T-helper 2 cell treated with Interferon-gamma antibody and Interleukin-4, amounts not matched to agents 5 μg/mL and 100 μg/mL, for 36 hours (primary cell): ENCODE data around the gene MGRN1.

Source experiments
- DNase-seq: peaks from one replicate; pipeline ENCODE4 v3.0.0; 2021; ENCODE audit warnings: low spot score
- H3K27ac Mint-ChIP-seq: one replicate; pipeline ENCODE4 v1.8.0; 2021; ENCODE audit warnings: mild to moderate bottlenecking, mixed read lengths
- H3K27me3 Mint-ChIP-seq: one replicate; pipeline ENCODE4 v1.8.0; 2021; ENCODE audit warnings: low read depth, mixed read lengths
- H3K36me3 Mint-ChIP-seq: one replicate; pipeline ENCODE4 v1.8.0; 2021; ENCODE audit warnings: low read depth, mixed read lengths
- H3K4me1 Mint-ChIP-seq: one replicate; pipeline ENCODE4 v1.8.0; 2021; ENCODE audit warnings: low read depth, mixed read lengths
- H3K4me3 Mint-ChIP-seq: one replicate; pipeline ENCODE4 v1.8.0; 2022; ENCODE audit warnings: mild to moderate bottlenecking, moderate library complexity, mixed read lengths
- H3K9me3 Mint-ChIP-seq: one replicate; pipeline ENCODE4 v1.8.0; 2021; ENCODE audit warnings: mixed read lengths

The MGRN1 gene

GRCh38 chr16:4597174-4597573, 27.5 kb upstream of the MGRN1 start:
- no peaks in the 10 kb centered on the region for H3K27me3 Mint-ChIP-seq
- no peak overlapping the region for H3K27ac Mint-ChIP-seq
- H3K4me3 Mint-ChIP-seq = no peak overlapping the region
- no peaks in the 10 kb centered on the region for H3K4me1 Mint-ChIP-seq
- no peaks in the 10 kb centered on the region for H3K9me3 Mint-ChIP-seq
- DNase-seq = no peak
- H3K36me3 Mint-ChIP-seq = no peaks in the 10 kb centered on the region

GRCh38 chr16:4599037-4599436, 25.6 kb upstream of the MGRN1 start:
- H3K9me3 Mint-ChIP-seq = no peaks in the 10 kb centered on the region
- DNase-seq = no peak
- no peak overlapping the region for H3K4me3 Mint-ChIP-seq
- H3K36me3 Mint-ChIP-seq = no peaks in the 10 kb centered on the region
- no peak overlapping the region for H3K27ac Mint-ChIP-seq
- H3K4me1 Mint-ChIP-seq = no peaks in the 10 kb centered on the region
- H3K27me3 Mint-ChIP-seq = no peaks in the 10 kb centered on the region

- Mint-ChIP-seq H3K9me3 (no peaks in the 10 kb centered on the region), H3K36me3 (no peaks in the 10 kb centered on the region), H3K27me3 (no peaks in the 10 kb centered on the region), H3K4me1 (no peaks in the 10 kb centered on the region), H3K27ac (no peak overlapping the region), H3K4me3 (no peak overlapping the region)
- DNase-seq = no peak
Measured at GRCh38 chr16:4599545-4599944, 25.1 kb upstream of the MGRN1 start.

GRCh38 chr16:4601036-4601863, 23.4 kb upstream of the MGRN1 start:
- Mint-ChIP-seq H3K27me3 (no peaks in the 10 kb centered on the region), H3K4me1 (no peaks in the 10 kb centered on the region), H3K36me3 (no peaks in the 10 kb centered on the region), H3K27ac (no peak overlapping the region), H3K9me3 (no peaks in the 10 kb centered on the region), H3K4me3 (no peak overlapping the region)
- no peak for DNase-seq

- Mint-ChIP-seq H3K27me3 (no peaks in the 10 kb centered on the region), H3K4me3 (no peak overlapping the region), H3K9me3 (no peaks in the 10 kb centered on the region), H3K27ac (no peak overlapping the region), H3K4me1 (no peaks in the 10 kb centered on the region), H3K36me3 (no peaks in the 10 kb centered on the region)
- DNase-seq = no peak
Measured at GRCh38 chr16:4601864-4602186, 22.8 kb upstream of the MGRN1 start.

- Mint-ChIP-seq H3K9me3 (no peaks in the 10 kb centered on the region), H3K4me1 (no peaks in the 10 kb centered on the region), H3K4me3 (no peak overlapping the region), H3K27ac (no peak overlapping the region), H3K36me3 (no peaks in the 10 kb centered on the region), H3K27me3 (no peaks in the 10 kb centered on the region)
- DNase-seq = no peak
Measured at GRCh38 chr16:4602331-4602730, 22.3 kb upstream of the MGRN1 start.

GRCh38 chr16:4603624-4604170, 20.9 kb upstream of the MGRN1 start:
- Mint-ChIP-seq H3K36me3 (no peaks in the 10 kb centered on the region), H3K4me3 (no peak overlapping the region), H3K27ac (no peak overlapping the region), H3K9me3 (no peaks in the 10 kb centered on the region), H3K4me1 (no peaks in the 10 kb centered on the region), H3K27me3 (no peaks in the 10 kb centered on the region)
- no peak for DNase-seq

GRCh38 chr16:4604401-4604800, 20.2 kb upstream of the MGRN1 start:
- Mint-ChIP-seq H3K9me3 (no peaks in the 10 kb centered on the region), H3K36me3 (no peaks in the 10 kb centered on the region), H3K27me3 (no peaks in the 10 kb centered on the region), H3K4me3 (no peak overlapping the region), H3K27ac (no peak overlapping the region), H3K4me1 (no peaks in the 10 kb centered on the region)
- DNase-seq = no peak

- peaks cover 1% of the 10 kb centered on the region for H3K4me1 Mint-ChIP-seq
- DNase-seq = no peak
- H3K4me3 Mint-ChIP-seq = no peak overlapping the region
- H3K9me3 Mint-ChIP-seq = no peaks in the 10 kb centered on the region
- no peaks in the 10 kb centered on the region for H3K27me3 Mint-ChIP-seq
- no peaks in the 10 kb centered on the region for H3K36me3 Mint-ChIP-seq
- H3K27ac Mint-ChIP-seq = no peak overlapping the region
Measured at GRCh38 chr16:4606354-4606753, 18.3 kb upstream of the MGRN1 start.

GRCh38 chr16:4607841-4608703, 16.6 kb upstream of the MGRN1 start:
- DNase-seq = no peak
- H3K9me3 Mint-ChIP-seq = no peaks in the 10 kb centered on the region
- no peaks in the 10 kb centered on the region for H3K27me3 Mint-ChIP-seq
- H3K4me3 Mint-ChIP-seq = no peak overlapping the region
- H3K4me1 Mint-ChIP-seq = peaks cover 2% of the 10 kb centered on the region
- H3K27ac Mint-ChIP-seq = no peak overlapping the region
- H3K36me3 Mint-ChIP-seq = no peaks in the 10 kb centered on the region

- Mint-ChIP-seq H3K27ac (no peak overlapping the region), H3K27me3 (no peaks in the 10 kb centered on the region)
Measured at GRCh38 chr16:4608704-4608980, 16.0 kb upstream of the MGRN1 start.

GRCh38 chr16:4609200-4610010, 15.2 kb upstream of the MGRN1 start:
- Mint-ChIP-seq H3K27ac (no peak overlapping the region), H3K36me3 (no peaks in the 10 kb centered on the region), H3K4me3 (no peak overlapping the region), H3K4me1 (peaks cover 2% of the 10 kb centered on the region), H3K27me3 (no peaks in the 10 kb centered on the region), H3K9me3 (no peaks in the 10 kb centered on the region)
- DNase-seq = no peak

More at GRCh38 chr16:4608704-4608980, 16.0 kb upstream of the MGRN1 start:
- Mint-ChIP-seq H3K36me3 (no peaks in the 10 kb centered on the region), H3K4me1 (peaks cover 2% of the 10 kb centered on the region), H3K4me3 (no peak overlapping the region), H3K9me3 (no peaks in the 10 kb centered on the region)
- DNase-seq = no peak

GRCh38 chr16:4610011-4611005, 14.3 kb upstream of the MGRN1 start:
- H3K4me3 Mint-ChIP-seq = no peak overlapping the region
- H3K27me3 Mint-ChIP-seq = no peaks in the 10 kb centered on the region
- H3K9me3 Mint-ChIP-seq = no peaks in the 10 kb centered on the region
- H3K36me3 Mint-ChIP-seq = no peaks in the 10 kb centered on the region
- H3K27ac Mint-ChIP-seq = no peak overlapping the region
- H3K4me1 Mint-ChIP-seq = peaks cover 2% of the 10 kb centered on the region
- DNase-seq = no peak
